HCT116 (cell line): ENCODE data around the gene FAM193B. TPM values are rescaled to one million over a fixed set of nuclear protein-coding genes. Genes with fewer than 3 reads are reported as not detected.

Source experiments
- ATAC-seq: fragments of 200-7000 bp; cut with Tn5 transposase; 2 replicates; pipeline ENCODE4 v1.9.1; 2020; ENCODE audit warnings: mild to moderate bottlenecking, moderate library complexity
- BruUV-seq: library from RNA; stranded (reverse); fragments of 400-500 nt; replicated peaks from 2 replicates; lab custom pipeline; 2021; lab: Mats Ljungman, UMichigan
- CTCF ChIA-PET: fragments of 300-600 bp; sonication (Branson Sonifier 250); formaldehyde crosslinking; loops from one replicate; lab custom pipeline; 2021; ENCODE audit warnings: antibody characterized with exemption; lab: Charles Lee
- POLR2A ChIA-PET: fragments of 300-600, 350-600 bp; sonication (Branson Sonifier 250); formaldehyde crosslinking; loops from one replicate; lab custom pipeline; 2021; ENCODE audit warnings: antibody characterized with exemption; lab: Charles Lee
- RAD21 ChIA-PET, 2 experiments: fragments of 300-600 bp; sonication (Branson Sonifier 250); formaldehyde crosslinking; loops; one replicate each; lab custom pipeline; 2023; ENCODE audit warnings: low total read pairs in 2 of 2; ENCODE audit not compliant: uncharacterized antibody in 2 of 2, unreplicated experiment in 2 of 2, low non-redundant PET in 1 of 2; lab: Charles Lee
- DNase-seq: peaks from one replicate; pipeline ENCODE4 v3.0.0-alpha.2; 2010; ENCODE audit warnings: low read depth, low spot score
- H2AFZ ChIP-seq: fragments of 200-600 bp; shearing (Covaris generic), sonication (generic); 2 replicates; pipeline ENCODE4 v1.6.1; 2017; ENCODE audit warnings: low read depth, mixed run types, mixed read lengths, antibody characterized with exemption, low read length; ENCODE audit not compliant: poor library complexity, severe bottlenecking
- H3K27ac ChIP-seq: 2 replicates; pipeline ENCODE4 v1.5.1; 2012; ENCODE audit warnings: low read depth, low read length
- H3K27me3 ChIP-seq: fragments of 200-600 bp; sonication (generic); 2 replicates; pipeline ENCODE4 v1.6.1; 2016; ENCODE audit warnings: mixed run types, low read length, mixed read lengths; ENCODE audit not compliant: insufficient read depth
- H3K36me3 ChIP-seq, 2 experiments: fragments of 200-500 bp in 1 of 2; fragments of 200-600 bp in 1 of 2; sonication (Bioruptor generic) in 1 of 2; sonication (generic) in 1 of 2; 2 replicates each; pipeline versions ENCODE4 v1.5.1 to v1.6.1; 2014 to 2016; ENCODE audit warnings: low read length in 2 of 2, inconsistent platforms in 1 of 2, mixed read lengths in 1 of 2, mixed run types in 1 of 2; ENCODE audit not compliant: insufficient read depth in 2 of 2, control insufficient read depth in 1 of 2
- H3K4me1 ChIP-seq, 2 experiments: fragments of 200-600 bp in 1 of 2; sonication (generic) in 1 of 2; 2 replicates each; pipeline versions ENCODE4 v1.5.1 to v1.6.1; 2012 to 2017; ENCODE audit warnings: low read length in 2 of 2, inconsistent platforms in 1 of 2, mild to moderate bottlenecking in 1 of 2, mixed read lengths in 1 of 2, mixed run types in 1 of 2, moderate library complexity in 1 of 2; ENCODE audit not compliant: insufficient read depth in 2 of 2, control insufficient read depth in 1 of 2
- H3K4me2 ChIP-seq: fragments of 200-600 bp; sonication (generic); 2 replicates; pipeline ENCODE4 v1.6.1; 2017; ENCODE audit warnings: mixed run types, low read length, mixed read lengths
- H3K4me3 ChIP-seq, 2 experiments: fragments of 200-600 bp in 1 of 2; sonication (generic) in 1 of 2; replicated peaks in 1 of 2; 2 replicates each; pipeline ENCODE4 v1.5.1; 2011 to 2016; ENCODE audit warnings: low read length in 2 of 2, control low read depth in 1 of 2, low read depth in 1 of 2, mild to moderate bottlenecking in 1 of 2, mixed read lengths in 1 of 2, mixed run types in 1 of 2
- H3K79me2 ChIP-seq: fragments of 200-600 bp; sonication (generic); 2 replicates; pipeline ENCODE4 v1.6.1; 2017; ENCODE audit warnings: mild to moderate bottlenecking, mixed run types, low read length, moderate library complexity, mixed read lengths; ENCODE audit not compliant: insufficient read depth
- H3K9ac ChIP-seq: fragments of 200-600 bp; sonication (generic); 2 replicates; pipeline ENCODE4 v1.6.1; 2016; ENCODE audit warnings: low read length, mixed read lengths
- H3K9me2 ChIP-seq: fragments of 200-600 bp; sonication (generic), shearing (Covaris generic); 2 replicates; pipeline ENCODE4 v1.6.1; 2017; ENCODE audit warnings: mixed run types, mild to moderate bottlenecking, moderate library complexity; ENCODE audit not compliant: insufficient read depth
- H3K9me3 ChIP-seq, 2 experiments: fragments of 200-500 bp in 1 of 2; fragments of 200-600 bp in 1 of 2; sonication (Bioruptor generic) in 1 of 2; sonication (generic) in 1 of 2; 2 replicates each; pipeline ENCODE4 v1.6.1; 2014 to 2017; ENCODE audit warnings: low read length in 2 of 2, mixed read lengths in 2 of 2, inconsistent platforms in 1 of 2, low read depth in 1 of 2, mild to moderate bottlenecking in 1 of 2, mixed run types in 1 of 2, moderate library complexity in 1 of 2; ENCODE audit not compliant: control insufficient read depth in 1 of 2, insufficient read depth in 1 of 2
- H4K20me1 ChIP-seq: fragments of 200-600 bp; sonication (generic), shearing (Covaris generic); 2 replicates; pipeline ENCODE4 v1.6.1; 2017; ENCODE audit warnings: mixed run types, mild to moderate bottlenecking, moderate library complexity; ENCODE audit not compliant: insufficient read depth
- EGR1 ChIP-seq: IDR thresholded peaks from 2 replicates; pipeline ENCODE4 v1.6.1; 2012; ENCODE audit warnings: low read depth
- EZH2 ChIP-seq: fragments of 200-600 bp; sonication (generic); IDR thresholded peaks from 2 replicates; pipeline ENCODE4 v1.6.1; 2017; ENCODE audit warnings: antibody characterized with exemption, mixed run types
- POLR2AphosphoS5 ChIP-seq: IDR thresholded peaks from 2 replicates; pipeline ENCODE4 v1.6.1; 2011; ENCODE audit warnings: mild to moderate bottlenecking, low read depth, low read length, moderate library complexity
- SP1 ChIP-seq: IDR thresholded peaks from 2 replicates; pipeline ENCODE4 v1.6.1; 2012; ENCODE audit warnings: low read depth
- SRF ChIP-seq: IDR thresholded peaks from 2 replicates; pipeline ENCODE4 v1.6.1; 2012; ENCODE audit warnings: low read depth
- intact Hi-C: fragments of 100-400 bp; cut with micrococcal nuclease; formaldehyde crosslinking; loops from 2 replicates; pipeline ENCODE4 v1.10.0; 2022
- total RNA-seq: library from RNA; stranded (reverse); gene quantifications from one replicate; pipeline ENCODE4 v1.2.1, GENCODE V29; 2021; ENCODE audit not compliant: unreplicated experiment
- TF ChIP-seq, protein P1 (sequence below): IDR thresholded peaks from 2 replicates; pipeline ENCODE4 v1.6.1; 2012
- TF ChIP-seq, protein P2 (sequence below): IDR thresholded peaks from 2 replicates; pipeline ENCODE4 v1.6.1; 2012; ENCODE audit warnings: low read depth

The FAM193B gene
- total RNA-seq, 1 experiment from 2014 or later: 54.0 TPM

DNA sequence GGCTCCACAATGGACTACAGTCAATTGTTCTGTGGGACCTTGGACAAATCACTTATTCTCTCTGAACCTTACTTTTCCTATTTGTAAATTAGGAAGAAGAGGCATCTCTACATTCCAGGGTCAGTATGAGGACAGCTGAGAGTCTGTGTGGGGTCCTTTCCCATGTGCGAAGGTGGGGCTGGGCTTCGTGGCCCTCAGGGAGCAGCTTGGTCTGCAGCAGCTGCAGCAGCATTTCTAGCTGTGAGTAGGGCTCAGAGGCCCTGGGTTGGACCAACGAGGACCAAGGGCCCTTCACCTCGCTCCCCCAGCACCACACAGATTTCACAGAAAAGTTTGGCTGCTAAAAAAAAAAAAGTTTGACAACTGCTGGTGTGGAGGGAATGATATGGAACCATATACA lies 28.2 kb downstream of the FAM193B start:
- H3K27ac ChIP-seq: no peak overlapping the region
- no peaks in the 10 kb centered on the region for H3K4me1 ChIP-seq
- RAD21 ChIA-PET: no interaction called here
- no peak overlapping the region for H3K4me2 ChIP-seq
- TF ChIP-seq EGR1 (no peak), EZH2 (no peak)
- no peak overlapping the region for H3K9ac ChIP-seq
- H3K4me3 ChIP-seq: no peak overlapping the region
- BruUV-seq: no TSS peak
- no peaks in the 10 kb centered on the region for H3K27me3 ChIP-seq
- POLR2A ChIA-PET: no interaction called here
- DNase-seq: no peak
- ATAC-seq: no peak
- H4K20me1 ChIP-seq: no peaks in the 10 kb centered on the region
- H3K36me3 ChIP-seq: peaks cover 24 to 28% of the 10 kb centered on the region in 2 experiments; a peak in 3 of 4 replicates
- H2AFZ ChIP-seq: no peak overlapping the region
- intact Hi-C loops: no loop called here
- no peaks in the 10 kb centered on the region for H3K9me2 ChIP-seq
- H3K79me2 ChIP-seq: no peaks in the 10 kb centered on the region
- CTCF ChIA-PET: no interaction called here
- no peaks in the 10 kb centered on the region for H3K9me3 ChIP-seq

DNA sequence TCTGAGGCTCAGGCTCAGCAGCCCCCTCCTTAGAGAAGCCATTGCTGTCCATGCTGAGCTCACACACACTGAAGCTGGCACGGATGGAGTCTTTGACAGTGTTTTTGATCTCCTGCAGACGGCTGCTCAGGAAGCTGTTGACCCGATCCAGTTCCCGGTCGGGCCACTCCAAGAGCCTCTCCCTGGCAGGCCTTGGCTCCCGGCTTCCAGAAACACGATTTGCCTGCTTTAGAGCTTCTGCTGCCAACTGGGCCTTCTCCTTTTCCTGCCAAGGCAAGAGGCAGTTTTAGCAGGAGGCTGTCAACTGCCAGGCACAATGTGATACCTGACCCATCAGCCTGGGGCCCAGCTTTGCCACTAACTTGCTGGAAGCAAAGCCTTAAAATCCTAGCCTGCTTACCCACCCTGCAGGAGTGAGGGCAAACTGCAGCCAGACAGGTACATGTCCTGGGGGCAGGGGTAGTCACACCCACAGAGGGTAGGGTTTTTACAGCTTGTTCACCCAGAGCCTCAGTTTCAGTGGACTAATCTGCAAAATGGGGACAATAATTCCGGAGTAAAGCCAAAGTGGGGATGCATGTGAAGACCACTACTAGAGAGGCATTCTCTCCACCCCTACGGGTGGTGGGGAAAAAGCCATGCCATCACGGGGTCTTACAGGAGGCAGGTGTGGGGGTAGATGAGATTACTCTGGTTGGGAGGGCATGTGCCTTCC lies 29.3 kb downstream of the FAM193B start:
- intact Hi-C loops: no loop called here
- no peak overlapping the region for H3K4me3 ChIP-seq
- H3K9ac ChIP-seq: no peak overlapping the region
- H3K4me2 ChIP-seq: no peak overlapping the region
- H3K36me3 ChIP-seq: peaks cover 25 to 26% of the 10 kb centered on the region in 2 experiments; a peak in 3 of 4 replicates
- ChIA-PET POLR2A (no interaction called here), RAD21 (no interaction called here), CTCF (interaction anchor here (0.5 kb wide), 1 partner anchor 670 kb away, joined by 3 read pairs; no protein-coding TSS in a partner anchor)
- no peaks in the 10 kb centered on the region for H3K9me2 ChIP-seq
- ATAC-seq (no peak), DNase-seq (no peak)
- H2AFZ ChIP-seq: no peak overlapping the region
- H3K79me2 ChIP-seq: no peaks in the 10 kb centered on the region
- H3K27me3 ChIP-seq: no peaks in the 10 kb centered on the region
- no peak overlapping the region for H3K27ac ChIP-seq
- no peaks in the 10 kb centered on the region for H3K9me3 ChIP-seq
- no peaks in the 10 kb centered on the region for H3K4me1 ChIP-seq
- no peaks in the 10 kb centered on the region for H4K20me1 ChIP-seq
- BruUV-seq: no TSS peak
- TF ChIP-seq POLR2AphosphoS5 (no peak), SRF (no peak), SP1 (no peak)
- TF ChIP-seq, protein P1, sequence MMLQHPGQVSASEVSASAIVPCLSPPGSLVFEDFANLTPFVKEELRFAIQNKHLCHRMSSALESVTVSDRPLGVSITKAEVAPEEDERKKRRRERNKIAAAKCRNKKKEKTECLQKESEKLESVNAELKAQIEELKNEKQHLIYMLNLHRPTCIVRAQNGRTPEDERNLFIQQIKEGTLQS: no peak
- TF ChIP-seq, protein P2, sequence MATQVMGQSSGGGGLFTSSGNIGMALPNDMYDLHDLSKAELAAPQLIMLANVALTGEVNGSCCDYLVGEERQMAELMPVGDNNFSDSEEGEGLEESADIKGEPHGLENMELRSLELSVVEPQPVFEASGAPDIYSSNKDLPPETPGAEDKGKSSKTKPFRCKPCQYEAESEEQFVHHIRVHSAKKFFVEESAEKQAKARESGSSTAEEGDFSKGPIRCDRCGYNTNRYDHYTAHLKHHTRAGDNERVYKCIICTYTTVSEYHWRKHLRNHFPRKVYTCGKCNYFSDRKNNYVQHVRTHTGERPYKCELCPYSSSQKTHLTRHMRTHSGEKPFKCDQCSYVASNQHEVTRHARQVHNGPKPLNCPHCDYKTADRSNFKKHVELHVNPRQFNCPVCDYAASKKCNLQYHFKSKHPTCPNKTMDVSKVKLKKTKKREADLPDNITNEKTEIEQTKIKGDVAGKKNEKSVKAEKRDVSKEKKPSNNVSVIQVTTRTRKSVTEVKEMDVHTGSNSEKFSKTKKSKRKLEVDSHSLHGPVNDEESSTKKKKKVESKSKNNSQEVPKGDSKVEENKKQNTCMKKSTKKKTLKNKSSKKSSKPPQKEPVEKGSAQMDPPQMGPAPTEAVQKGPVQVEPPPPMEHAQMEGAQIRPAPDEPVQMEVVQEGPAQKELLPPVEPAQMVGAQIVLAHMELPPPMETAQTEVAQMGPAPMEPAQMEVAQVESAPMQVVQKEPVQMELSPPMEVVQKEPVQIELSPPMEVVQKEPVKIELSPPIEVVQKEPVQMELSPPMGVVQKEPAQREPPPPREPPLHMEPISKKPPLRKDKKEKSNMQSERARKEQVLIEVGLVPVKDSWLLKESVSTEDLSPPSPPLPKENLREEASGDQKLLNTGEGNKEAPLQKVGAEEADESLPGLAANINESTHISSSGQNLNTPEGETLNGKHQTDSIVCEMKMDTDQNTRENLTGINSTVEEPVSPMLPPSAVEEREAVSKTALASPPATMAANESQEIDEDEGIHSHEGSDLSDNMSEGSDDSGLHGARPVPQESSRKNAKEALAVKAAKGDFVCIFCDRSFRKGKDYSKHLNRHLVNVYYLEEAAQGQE: no peak
- TF ChIP-seq, all 23 proteins: peak for 0
